B cell (primary cell): ENCODE data around the gene SLC2A3. TPM values are rescaled to one million over a fixed set of nuclear protein-coding genes. Genes with fewer than 3 reads are reported as not detected.

Source experiments
- ATAC-seq: fragments of 200-7000 bp; cut with Tn5 transposase; one replicate; pipeline ENCODE4 v1.10.0; 2021; ENCODE audit warnings: low read depth, mild to moderate bottlenecking, moderate number of reproducible peaks, moderate library complexity
- CTCF ChIA-PET: fragments of 350-600 bp; sonication (Branson Sonifier 250); formaldehyde crosslinking; loops from one replicate; lab custom pipeline; 2021; ENCODE audit warnings: antibody characterized with exemption, inconsistent platforms; lab: Charles Lee
- POLR2A ChIA-PET: fragments of 350-600 bp; sonication (Branson Sonifier 250); formaldehyde crosslinking; loops from one replicate; lab custom pipeline; 2021; ENCODE audit warnings: antibody characterized with exemption; lab: Charles Lee
- DNase-seq: peaks from one replicate; pipeline ENCODE4 v3.0.0; 2013
- H2AFZ ChIP-seq: 2 replicates; pipeline ENCODE4 v1.6.1; 2012; ENCODE audit warnings: mild to moderate bottlenecking, low read depth, low read length; ENCODE audit not compliant: insufficient read depth, poor library complexity, severe bottlenecking
- H3K27ac ChIP-seq, 2 donors: 1 replicate in 1 of 2; 2 replicates in 1 of 2; pipeline ENCODE4 v1.5.1; 2012 to 2013; ENCODE audit warnings: low read length in 2 of 2, mild to moderate bottlenecking in 2 of 2, moderate library complexity in 1 of 2
- H3K27me3 ChIP-seq, 4 experiments: fragments of 200-600 bp in 1 of 4; sonication (generic) in 1 of 4; replicated peaks in 1 of 4; 1 replicate in 2 of 4; 2 replicates in 2 of 4; pipeline versions ENCODE4 v1.6.1 to v1.7.0; 2013 to 2016; ENCODE audit warnings: low read length in 3 of 4, mild to moderate bottlenecking in 2 of 4, mixed read lengths in 1 of 4, moderate library complexity in 1 of 4; ENCODE audit not compliant: insufficient read depth in 4 of 4, control insufficient read depth in 3 of 4; ENCODE audit errors: control extremely low read depth in 1 of 4
- H3K36me3 ChIP-seq, 2 experiments: replicated peaks in 1 of 2; 1 replicate in 1 of 2; 2 replicates in 1 of 2; pipeline versions ENCODE4 v1.6.1 to v1.7.1; 2013; ENCODE audit warnings: low read length in 1 of 2; ENCODE audit not compliant: insufficient read depth in 2 of 2, control insufficient read depth in 1 of 2; ENCODE audit errors: control extremely low read depth in 1 of 2, extremely low read depth in 1 of 2
- H3K4me1 ChIP-seq, 2 donors: fragments of 200-600 bp in 1 of 2; sonication (generic) in 1 of 2; 1 replicate in 1 of 2; 2 replicates in 1 of 2; pipeline versions ENCODE4 v1.5.1 to v1.6.1; 2013 to 2017; ENCODE audit warnings: low read length in 2 of 2; ENCODE audit not compliant: control insufficient read depth in 2 of 2, insufficient read depth in 2 of 2
- H3K4me2 ChIP-seq: replicated peaks from 2 replicates; pipeline ENCODE3; 2012; ENCODE audit warnings: mild to moderate bottlenecking, low read depth, low read length; ENCODE audit not compliant: poor library complexity, severe bottlenecking
- H3K4me3 ChIP-seq, 5 experiments: fragments of 200-600 bp in 1 of 5; sonication (generic) in 1 of 5; 1 replicate in 3 of 5; 2 replicates in 2 of 5; pipeline versions ENCODE4 v1.5.1 to v1.7.0; 2011 to 2016; ENCODE audit warnings: low read length in 4 of 5, mild to moderate bottlenecking in 4 of 5, low read depth in 2 of 5, control low read depth in 1 of 5, moderate library complexity in 1 of 5; ENCODE audit not compliant: insufficient read depth in 1 of 5; ENCODE audit errors: control extremely low read depth in 1 of 5, extremely low read depth in 1 of 5
- H3K79me2 ChIP-seq: fragments of 200-600 bp; sonication (generic); one replicate; pipeline ENCODE4 v1.6.0; 2016; ENCODE audit warnings: low read length; ENCODE audit not compliant: control insufficient read depth, insufficient read depth
- H3K9ac ChIP-seq: fragments of 200-600 bp; sonication (generic); 2 replicates; pipeline ENCODE4 v1.6.1; 2017; ENCODE audit warnings: mild to moderate bottlenecking, low read length, moderate library complexity
- H3K9me3 ChIP-seq, 3 donors: one replicate each; pipeline versions ENCODE4 v1.6.1 to v1.7.1; 2013; ENCODE audit warnings: low read length in 2 of 3; ENCODE audit not compliant: control insufficient read depth in 2 of 3, insufficient read depth in 1 of 3; ENCODE audit errors: control extremely low read depth in 1 of 3
- H4K20me1 ChIP-seq: 2 replicates; pipeline ENCODE4 v1.6.0; 2012; ENCODE audit warnings: mild to moderate bottlenecking, low read length; ENCODE audit not compliant: insufficient read depth, control insufficient read depth, poor library complexity, severe bottlenecking
- H3K27ac Mint-ChIP-seq: one replicate; pipeline ENCODE4 v1.8.0; 2021; ENCODE audit warnings: mixed read lengths
- H3K27me3 Mint-ChIP-seq: one replicate; pipeline ENCODE4 v1.8.0; 2021; ENCODE audit warnings: mixed read lengths
- H3K4me1 Mint-ChIP-seq: one replicate; pipeline ENCODE4 v1.8.0; 2021; ENCODE audit warnings: mixed read lengths
- H3K4me3 Mint-ChIP-seq: one replicate; pipeline ENCODE4 v1.8.0; 2021; ENCODE audit warnings: mixed read lengths
- H3K9me3 Mint-ChIP-seq: one replicate; pipeline ENCODE4 v1.8.0; 2022; ENCODE audit warnings: mixed read lengths; ENCODE audit not compliant: insufficient read depth
- CTCF ChIP-seq: fragments of 200-600 bp; IDR thresholded peaks from one replicate; pipeline ENCODE4 v1.8.0; 2022; ENCODE audit warnings: antibody characterized with exemption, mild to moderate bottlenecking
- EZH2 ChIP-seq: IDR thresholded peaks from 2 replicates; pipeline ENCODE4 v1.6.1; 2012; ENCODE audit warnings: borderline replicate concordance, low read depth, mild to moderate bottlenecking, moderate library complexity, low read length; ENCODE audit not compliant: insufficient read depth, poor library complexity, severe bottlenecking
- WGBS: methylation state at CpG from one replicate; pipeline ENCODE4 v1.1.5; 2013; ENCODE audit warnings: missing lambda C conversion rate; ENCODE audit not compliant: insufficient coverage; 5-methylcytosine and 5-hydroxymethylcytosine counted together
- intact Hi-C: fragments of 100-400 bp; cut with micrococcal nuclease; formaldehyde crosslinking; loops from one replicate; pipeline ENCODE4 v1.10.0; 2022
- polyA minus RNA-seq: library from RNA; depleted of rRNA, polyadenylated mRNA; stranded (reverse); fragments of >200 nt; gene quantifications from 2 replicates; pipeline ENCODE4 v1.2.3, GENCODE V29; 2012
- polyA plus RNA-seq: library from polyadenylated mRNA; depleted of rRNA; stranded (reverse); fragments of >200 nt; gene quantifications from 2 replicates; pipeline ENCODE4 v1.2.3, GENCODE V29; 2012
- total RNA-seq, 2 donors: library from RNA; stranded (reverse); fragments of 120-200 nt in 1 of 2; gene quantifications; 1 replicate in 1 of 2; 2 replicates in 1 of 2; pipeline versions ENCODE4 v1.2.3 to v1.2.4, GENCODE V29; 2013 to 2022

Gene SLC2A3
- total RNA-seq (209 and 215 TPM in 2 replicates), polyA plus RNA-seq (284 and 440 TPM in 2 replicates), polyA minus RNA-seq (206 and 243 TPM in 2 replicates)
- total RNA-seq (2013) = 167 TPM

GRCh38 chr12:7935590-7936581 is at the start of gene SLC2A3:
Gene SLC2A3, minus strand, starts transcription at chr12:7936187. Its CDS starts 153 bp downstream, at chr12:7936034.
- H3K4me3 ChIP-seq = peak within 1 kb of the TSS; percentile 66 to 100 (median 81)
- peak within 1 kb of the TSS; percentile 32 for H2AFZ ChIP-seq
- intact Hi-C loops = loop anchor here (1.0 kb wide), 1 partner anchor 24 kb away; no protein-coding TSS in a partner anchor
- TF ChIP-seq CTCF (no peak), EZH2 (no peak)
- ChIA-PET CTCF (interaction anchor here (0.6 to 7.9 kb wide), 8 partner anchors 25 to 142 kb away, joined by 3 to 221 read pairs (median 7); no protein-coding TSS in a partner anchor), POLR2A (interaction anchor here (0.6 to 3.4 kb wide), 14 partner anchors 13 to 173 kb away, joined by 3 to 49 read pairs (median 4); no protein-coding TSS in a partner anchor)
- no peaks in the 10 kb centered on the region for H3K27me3 ChIP-seq
- H4K20me1 ChIP-seq = peaks cover 31% of the 10 kb centered on the region
- peaks cover 55% of the 10 kb centered on the region for H3K79me2 ChIP-seq
- peak within 1 kb of the TSS; percentile 77 for H3K4me2 ChIP-seq
- H3K9ac ChIP-seq = peak within 1 kb of the TSS; percentile 90
- H3K4me1 ChIP-seq = peaks cover 23 to 41% of the 10 kb centered on the region in 2 donors
- WGBS = 0% methylated on average over 5 of the region's 15 CpGs
- H3K27ac Mint-ChIP-seq = no peak within 1 kb of the TSS
- H3K36me3 ChIP-seq = peaks cover 4 to 31% of the 10 kb centered on the region in 2 experiments
- H3K27ac ChIP-seq = peak within 1 kb of the TSS; percentile 82 to 90
- DNase-seq (peak; percentile 95), ATAC-seq (peak; percentile 66)
- peaks cover 2% of the 10 kb centered on the region for H3K4me1 Mint-ChIP-seq
- no peaks in the 10 kb centered on the region for H3K9me3 Mint-ChIP-seq
- H3K4me3 Mint-ChIP-seq = no peak within 1 kb of the TSS
- H3K27me3 Mint-ChIP-seq = no peaks in the 10 kb centered on the region
- H3K9me3 ChIP-seq = no peaks in the 10 kb centered on the region
